Measurements from ENCODE around the gene ZMIZ1.

Gene ZMIZ1

DNA sequence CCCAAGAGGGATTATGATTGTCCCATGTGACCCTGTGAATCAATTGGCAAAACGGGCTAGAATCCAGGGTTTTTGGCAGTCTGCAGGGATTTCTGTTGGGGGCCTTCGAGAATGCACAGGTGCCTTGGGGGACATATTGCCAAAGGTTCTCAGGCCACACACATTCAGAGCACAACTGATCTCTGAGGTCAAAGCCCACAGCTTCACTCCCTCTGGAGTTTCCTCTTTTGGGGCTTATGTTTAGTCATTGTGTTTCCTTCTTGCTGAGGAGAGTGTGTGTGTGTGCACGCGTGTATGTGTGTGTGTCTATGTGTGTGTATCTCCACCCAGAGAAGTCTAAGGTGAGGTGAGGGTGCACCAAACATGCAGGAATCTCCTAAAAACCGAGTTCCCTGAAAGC lies 287.3 kb downstream of the ZMIZ1 start:
- DNase-seq (ENCODE audit: low read depth in 2 of 2), result no peak

GRCh38 chr10:79357180-79357579 lies 288.4 kb downstream of the ZMIZ1 start:
- DNase-seq (ENCODE audit: low read depth in 2 of 2), result no peak

DNA sequence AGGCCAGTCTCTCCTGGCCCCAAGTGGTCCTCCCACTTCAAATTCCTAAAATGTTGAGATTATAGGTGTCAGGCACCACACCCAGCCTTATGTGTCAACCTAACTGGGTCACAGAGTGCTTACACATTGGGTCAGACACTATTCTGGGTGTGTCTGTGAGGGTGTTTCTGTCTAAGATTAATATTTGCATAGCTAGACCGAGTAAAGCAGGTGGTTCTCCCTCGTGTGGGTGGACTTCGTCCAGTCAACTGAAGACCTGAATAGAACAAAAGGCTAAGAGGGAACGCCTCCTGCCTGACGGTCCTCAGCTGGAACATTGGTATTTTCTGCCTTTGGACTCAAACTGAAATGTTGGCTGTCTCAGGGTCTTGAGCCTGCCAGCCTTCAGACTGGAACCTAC lies 290.0 kb downstream of the ZMIZ1 start:
- DNase-seq (ENCODE audit: low read depth in 2 of 2), result no peak

- DNase-seq (ENCODE audit: low read depth in 2 of 2), result no peak
Observed at GRCh38 chr10:79359816-79360498, 291.2 kb downstream of the ZMIZ1 start.

- no peak for DNase-seq (ENCODE audit: low read depth in 2 of 2)
Observed at GRCh38 chr10:79360499-79361342, 292.0 kb downstream of the ZMIZ1 start.

DNA sequence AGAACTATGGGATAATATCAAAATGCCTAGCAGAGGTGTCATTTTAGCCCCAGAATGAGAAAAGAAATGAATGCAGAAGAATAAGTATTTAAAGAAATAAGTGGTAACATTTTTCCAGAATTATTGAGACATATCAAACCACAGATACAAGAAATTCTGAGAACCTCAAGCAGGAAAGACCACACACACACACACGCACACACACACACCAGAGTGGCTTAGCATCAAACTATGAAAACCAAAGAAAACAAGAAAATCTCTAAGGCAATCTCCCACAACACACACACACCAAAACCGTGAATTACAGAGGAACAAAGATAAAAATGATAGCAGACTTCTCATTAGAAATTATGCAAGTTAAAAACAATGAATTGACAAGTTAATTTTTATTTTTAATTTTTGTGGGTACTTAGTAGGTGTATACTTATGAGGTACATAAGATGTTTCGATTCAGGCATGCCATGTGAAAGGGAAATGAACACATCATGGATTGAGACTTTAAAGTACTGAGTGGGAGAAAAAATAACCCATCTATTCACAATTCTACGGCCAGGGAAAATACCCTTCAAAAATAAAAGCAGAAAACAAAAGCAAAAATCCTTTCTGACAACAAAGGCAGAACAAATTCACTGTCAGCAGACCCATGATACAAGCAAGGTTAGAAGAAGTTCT lies 293.1 kb downstream of the ZMIZ1 start:
- no peak for DNase-seq (ENCODE audit: low read depth in 2 of 2)

All from stimulated activated CD4-positive, alpha-beta T cell treated with anti-CD3 and anti-CD28 coated beads, Interleukin-12 subunit alpha, Interleukin-12 subunit beta, amount 100 ng/mL, for 24 hours (primary cell).